NCI-H2227 (cell line): Measurements from ENCODE around the gene CA10.

Source experiments
- DNase-seq: peaks from one replicate; lab custom pipeline; 2025; ENCODE audit not compliant: unreplicated experiment; lab: John Stamatoyannopoulos, UW

Gene CA10

DNA sequence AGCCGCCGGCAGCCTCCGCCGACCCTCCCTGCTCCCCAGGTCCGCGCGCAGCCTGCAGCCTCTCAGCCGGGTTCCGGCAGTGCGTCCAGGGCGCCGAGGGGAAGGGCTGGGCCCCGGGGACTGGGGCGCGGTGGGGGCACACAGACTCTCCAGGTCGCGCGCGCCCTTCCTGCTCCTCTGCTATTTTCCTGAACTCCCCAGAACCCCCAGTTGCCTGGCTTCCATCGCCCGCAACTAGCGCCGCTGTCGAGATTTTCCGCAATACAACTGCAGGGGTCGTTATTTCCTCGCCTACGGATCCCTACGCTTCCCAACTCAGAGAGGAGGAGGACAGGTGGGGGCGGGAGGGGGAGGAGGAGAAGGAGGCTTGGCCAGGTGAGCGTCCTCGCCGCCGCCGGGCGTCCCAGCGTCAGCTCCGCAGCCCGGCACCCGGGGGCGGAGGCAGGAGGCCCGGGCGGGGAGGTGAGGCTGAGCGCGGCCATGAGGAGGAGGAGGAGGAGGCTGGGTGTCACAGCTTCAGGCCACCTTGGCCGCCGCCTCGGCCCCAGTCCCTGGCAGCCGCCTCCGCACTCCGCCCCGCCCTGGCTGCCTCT, at the start of gene CA10:
Gene CA10 (minus strand): TSS at position 265 of the 593 bp plus-strand sequence.
- no peak for DNase-seq

- DNase-seq = no peak
Measured at GRCh38 chr17:52207796-52208195, 49.3 kb upstream of the CA10 start.

DNA sequence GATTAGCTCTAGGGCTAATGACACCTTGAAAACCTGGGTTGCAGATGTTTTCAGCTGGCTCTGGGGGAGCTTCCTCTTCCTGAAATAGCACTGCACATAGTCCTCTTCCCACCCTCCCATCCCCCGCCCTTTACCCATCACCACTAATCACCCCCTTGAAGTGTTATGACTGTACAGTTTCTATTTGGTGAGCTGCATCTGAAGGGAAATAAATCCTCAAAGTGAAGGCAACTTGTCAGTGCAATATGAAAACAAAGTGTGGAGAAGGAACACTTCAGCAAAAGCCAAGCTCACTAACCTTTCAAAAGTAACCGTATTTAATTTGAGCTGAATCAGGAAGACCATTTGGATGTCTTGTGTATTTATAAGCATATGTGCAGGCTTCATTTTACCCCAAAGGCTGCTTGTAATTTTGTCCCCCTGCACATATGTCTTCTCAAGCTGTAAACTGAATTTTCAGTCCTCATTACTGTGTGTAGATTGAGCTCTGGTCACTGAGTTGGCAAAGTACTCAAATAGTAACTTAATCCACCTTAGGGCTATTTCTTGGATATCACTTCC, 44.1 kb upstream of the CA10 start:
- DNase-seq = no peak

GRCh38 chr17:52201767-52202519, 43.4 kb upstream of the CA10 start:
- no peak for DNase-seq

DNA sequence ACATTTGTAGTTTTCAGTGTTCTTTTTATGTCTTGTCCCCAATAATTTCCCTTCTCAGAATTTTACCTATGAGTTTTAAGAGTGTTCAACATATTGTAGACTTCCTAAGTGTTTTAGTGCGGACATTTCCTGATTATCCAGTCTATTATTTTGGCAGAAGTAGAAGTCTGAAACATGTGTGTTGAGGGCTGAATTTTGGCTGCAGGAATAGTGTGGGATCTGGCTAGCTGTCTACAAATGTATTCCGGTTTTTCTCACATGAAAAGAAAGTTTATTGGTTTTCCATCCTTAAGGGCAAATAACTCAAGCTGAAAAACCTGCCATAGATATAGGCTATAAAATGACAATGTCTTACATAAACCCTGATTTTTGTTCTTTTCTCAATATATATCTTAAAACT, 33.0 kb upstream of the CA10 start:
- DNase-seq = no peak

GRCh38 chr17:52181782-52182181, 23.3 kb upstream of the CA10 start:
- no peak for DNase-seq

- DNase-seq = no peak
Measured at GRCh38 chr17:52178012-52178411, 19.5 kb upstream of the CA10 start.

GRCh38 chr17:52170963-52171572, 12.6 kb upstream of the CA10 start:
- DNase-seq = peak; percentile 2

- DNase-seq = no peak
Measured at GRCh38 chr17:52160136-52160567, 1.6 kb upstream of the CA10 start.

DNA sequence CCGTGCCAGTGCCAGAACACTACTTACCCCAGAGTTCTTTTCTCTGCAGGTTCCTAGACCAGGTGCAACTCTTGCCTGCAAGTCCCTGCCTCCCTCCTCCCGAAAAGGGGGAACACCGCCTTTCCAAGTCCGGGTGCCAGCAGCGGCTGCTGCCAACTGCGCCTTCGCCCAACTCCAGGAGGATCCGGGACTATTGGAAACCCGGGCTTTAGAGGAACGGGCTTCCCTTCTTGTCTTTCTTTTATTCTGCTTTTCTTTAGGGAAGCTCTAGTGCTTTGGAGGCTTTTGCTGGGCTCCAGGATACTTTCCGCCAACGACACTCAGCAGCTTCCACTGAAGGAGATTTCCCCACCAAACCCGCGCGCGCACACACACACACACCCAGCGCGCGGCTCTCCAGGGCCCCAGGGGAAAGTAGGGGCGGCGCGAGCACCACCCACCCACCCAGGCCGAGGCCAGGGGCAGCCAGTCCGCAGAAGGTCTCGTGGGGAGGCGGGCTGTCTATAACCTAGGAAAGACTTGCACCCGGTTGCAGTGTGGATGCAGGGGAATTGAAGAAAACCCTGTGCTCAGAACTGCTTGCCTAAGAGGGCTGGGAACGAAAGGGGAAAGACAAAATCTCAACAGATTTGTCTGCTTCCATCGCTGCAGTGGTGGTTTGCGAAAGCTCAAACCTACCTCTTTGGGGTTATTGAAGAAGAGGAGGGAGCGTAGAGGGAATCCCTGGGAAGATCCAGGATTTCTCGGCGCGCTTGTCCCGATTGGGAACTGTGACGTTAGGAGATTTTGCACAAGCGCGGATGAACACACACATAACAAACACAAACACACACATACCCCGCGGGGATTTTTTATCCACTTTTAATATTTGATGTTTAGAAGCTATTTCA, 977 bp upstream of the CA10 start:
- DNase-seq = no peak

GRCh38 chr17:52157603-52158449, 688 bp downstream of the CA10 start:
- DNase-seq = no peak

DNA sequence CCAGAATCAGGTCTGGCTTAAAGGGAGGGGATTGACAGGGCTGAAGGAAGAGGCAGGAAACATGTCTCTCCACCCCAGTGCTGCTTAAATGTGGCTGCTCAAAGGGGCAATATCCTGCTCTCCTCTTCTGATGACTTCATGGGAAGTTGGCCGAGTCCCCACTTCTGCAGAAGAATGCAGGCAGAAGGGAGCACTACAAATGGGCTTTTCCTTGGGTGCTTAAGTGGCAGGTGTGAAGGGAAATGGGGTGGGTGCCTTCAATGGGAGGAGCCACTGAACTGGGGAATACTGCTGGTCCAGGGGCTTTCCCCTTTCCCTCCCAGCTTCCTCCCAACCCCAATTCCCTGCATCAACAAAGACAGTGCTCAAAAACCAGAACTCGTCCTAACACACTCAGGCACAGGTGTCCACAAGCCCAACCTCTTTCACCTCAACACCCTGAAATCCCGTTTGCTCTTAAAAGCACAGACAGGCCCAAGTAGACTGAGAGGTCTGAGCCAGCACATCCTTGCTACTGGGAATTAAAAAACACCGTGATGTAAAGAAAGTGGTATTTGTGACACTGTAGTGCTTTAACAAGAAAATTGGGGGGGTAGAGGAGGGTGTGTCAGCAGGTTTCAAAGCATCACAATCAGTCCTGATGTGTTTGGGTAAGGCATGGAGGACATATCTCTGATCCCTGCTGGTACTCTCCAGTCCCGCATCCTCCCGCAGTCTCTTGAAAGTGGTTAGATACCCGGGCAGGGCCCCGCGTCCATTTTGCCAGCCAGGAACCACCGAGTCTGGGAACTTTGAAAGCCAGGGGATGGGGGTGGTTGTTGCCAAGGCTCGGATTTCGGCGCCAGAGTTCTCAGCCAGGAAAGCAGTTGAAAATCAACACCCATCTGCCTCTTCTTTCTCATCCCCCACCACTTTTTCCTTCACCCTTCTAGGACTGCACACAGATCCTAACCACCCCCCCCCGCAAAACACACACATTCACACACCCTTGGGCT, 1.6 kb downstream of the CA10 start:
- DNase-seq = no peak

DNA sequence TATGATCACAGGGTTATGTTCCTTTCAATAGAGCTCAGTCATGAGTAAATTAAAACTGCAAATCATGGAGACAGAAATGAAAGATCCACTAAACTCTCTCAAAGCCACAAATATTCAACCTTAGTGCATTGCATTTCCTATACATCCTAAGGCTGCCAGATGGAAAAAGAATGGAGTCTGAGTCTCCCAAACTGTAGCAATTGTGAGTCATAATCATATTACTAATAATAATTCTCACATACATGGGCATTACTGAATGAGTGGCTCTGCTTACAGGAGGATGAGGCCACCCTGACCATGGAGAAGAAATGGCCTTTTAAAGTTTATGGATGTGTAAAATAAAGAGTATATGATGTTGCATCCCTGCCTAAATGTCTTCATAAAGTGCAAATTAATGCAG, 3.2 kb downstream of the CA10 start:
- no peak for DNase-seq

DNA sequence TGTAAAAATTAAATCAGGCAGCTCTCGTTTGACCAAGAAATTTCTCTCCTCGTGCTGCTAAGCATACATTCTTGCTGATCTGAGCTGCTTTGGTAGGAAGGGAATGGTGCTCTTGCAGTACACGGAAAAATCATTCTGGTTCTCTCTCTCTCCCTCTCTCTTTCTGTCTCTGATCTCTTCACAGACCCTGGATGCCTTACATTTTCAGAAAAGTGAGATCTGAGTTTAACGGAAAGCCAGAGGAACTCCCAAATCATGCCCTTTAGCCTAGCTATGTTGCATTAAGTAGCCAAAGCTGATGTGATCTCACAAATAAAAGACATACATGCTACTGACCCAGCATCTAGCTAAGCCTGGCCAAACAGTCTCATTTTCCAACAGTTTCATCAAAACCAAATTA, 4.0 kb downstream of the CA10 start:
- no peak for DNase-seq

GRCh38 chr17:52150935-52151334, 7.6 kb downstream of the CA10 start:
- DNase-seq = no peak

GRCh38 chr17:52149626-52150025, 8.9 kb downstream of the CA10 start:
- no peak for DNase-seq

- DNase-seq = no peak
Measured at GRCh38 chr17:52148969-52149351, 9.6 kb downstream of the CA10 start.

- no peak for DNase-seq
Measured at GRCh38 chr17:52148288-52148968, 10.1 kb downstream of the CA10 start.
